Naive B cell (primary cell): ENCODE results near the gene LMO7. TPM values are rescaled to one million over a fixed set of nuclear protein-coding genes. Genes with fewer than 3 reads are reported as not detected.

ENCODE experiments used
- ATAC-seq, 2 donors: fragments of 150-1000 bp; cut with Tn5 transposase; 2 replicates each; pipeline ENCODE4 v1.10.0; 2021; ENCODE audit warnings: low read depth in 2 of 2, mild to moderate bottlenecking in 2 of 2, moderate library complexity in 2 of 2
- DNase-seq: peaks from one replicate; pipeline ENCODE4 v3.0.0; 2022
- H3K27ac Mint-ChIP-seq, 6 donors: one replicate each; pipeline ENCODE4 v1.8.0; 2020 to 2022; ENCODE audit warnings: mild to moderate bottlenecking in 6 of 6, mixed read lengths in 6 of 6, moderate library complexity in 5 of 6, inconsistent platforms in 2 of 6
- H3K27me3 Mint-ChIP-seq, 3 donors: one replicate each; pipeline ENCODE4 v1.8.0; 2021 to 2022; ENCODE audit warnings: mixed read lengths in 3 of 3, mild to moderate bottlenecking in 1 of 3
- H3K36me3 Mint-ChIP-seq, 2 donors: one replicate each; pipeline ENCODE4 v1.8.0; 2020 to 2022; ENCODE audit warnings: mixed read lengths in 2 of 2, inconsistent platforms in 1 of 2, mild to moderate bottlenecking in 1 of 2
- H3K4me1 Mint-ChIP-seq, 3 donors: one replicate each; pipeline ENCODE4 v1.8.0; 2020 to 2022; ENCODE audit warnings: mixed read lengths in 3 of 3, inconsistent platforms in 1 of 3, mild to moderate bottlenecking in 1 of 3, moderate library complexity in 1 of 3
- H3K4me3 Mint-ChIP-seq, 8 donors: one replicate each; pipeline ENCODE4 v1.8.0; 2020 to 2022; ENCODE audit warnings: mild to moderate bottlenecking in 8 of 8, mixed read lengths in 8 of 8, moderate library complexity in 8 of 8, inconsistent platforms in 2 of 8
- H3K9me3 Mint-ChIP-seq, 7 donors: one replicate each; pipeline ENCODE4 v1.8.0; 2020 to 2022; ENCODE audit warnings: mixed read lengths in 7 of 7, mild to moderate bottlenecking in 5 of 7, inconsistent platforms in 2 of 7, moderate library complexity in 1 of 7
- polyA plus RNA-seq, 6 donors: library from polyadenylated mRNA; unstranded; fragments of 300-500 nt; fragmentation: Illumina TruSeq; gene quantifications; one replicate each; pipeline ENCODE4 v1.2.3, GENCODE V29; 2021; ENCODE audit warnings: low read depth in 6 of 6

LMO7 gene
- polyA plus RNA-seq, 6 donors from 2014 or later, result 6.8 to 9.6 (median 9.4) TPM; not detected in 1

DNA sequence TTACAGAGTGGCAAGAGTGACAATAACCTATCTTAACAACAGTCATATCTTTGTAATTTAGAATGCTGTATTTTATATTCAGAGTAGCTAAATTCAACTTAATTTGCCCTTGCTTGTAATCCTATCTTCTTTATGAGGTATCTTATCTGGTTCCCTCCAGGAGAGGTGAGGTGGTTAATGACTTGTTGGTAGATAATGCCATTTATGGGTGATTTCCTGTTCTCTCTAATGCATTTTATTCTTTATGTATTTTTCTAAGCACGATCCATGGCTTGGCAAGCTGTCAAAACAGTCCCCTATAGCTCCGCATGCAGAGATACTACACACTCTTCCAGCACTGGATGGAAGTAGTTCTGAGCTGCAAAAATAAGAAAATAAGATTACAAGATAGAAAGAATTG, 267.9 kb downstream of the LMO7 start:
- Mint-ChIP-seq H3K4me1 (no peaks in the 10 kb centered on the region), H3K9me3 (peaks cover 0 to 12% (median 5%) of the 10 kb centered on the region in 7 donors), H3K27ac (no peak overlapping the region), H3K36me3 (no peaks in the 10 kb centered on the region), H3K27me3 (peaks cover 0 to 6% (median 0%) of the 10 kb centered on the region in 3 donors), H3K4me3 (no peak overlapping the region)
- ATAC-seq (no peak), DNase-seq (no peak)

DNA sequence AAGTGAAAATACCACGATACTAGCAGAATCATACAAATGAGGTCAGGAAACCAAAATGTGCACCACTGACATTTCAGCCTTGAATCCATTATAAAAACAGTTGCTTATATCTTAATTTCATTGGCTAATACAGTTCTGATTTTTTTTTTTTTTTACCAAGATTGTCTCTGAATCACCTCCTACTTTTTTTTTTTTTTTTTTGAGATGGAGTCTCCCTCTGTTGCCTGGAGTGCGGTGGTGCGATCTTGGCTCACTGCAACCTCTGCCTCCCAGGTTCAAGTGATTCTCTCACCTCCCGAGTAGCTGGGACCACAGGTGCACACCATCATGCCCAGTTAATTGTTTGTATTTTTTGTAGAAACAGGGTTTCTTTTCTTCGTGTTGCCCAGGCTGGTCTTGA, 270.2 kb downstream of the LMO7 start:
- H3K36me3 Mint-ChIP-seq, result no peaks in the 10 kb centered on the region
- no peak overlapping the region for H3K4me3 Mint-ChIP-seq
- DNase-seq (no peak), ATAC-seq (no peak)
- H3K4me1 Mint-ChIP-seq, result no peaks in the 10 kb centered on the region
- no peak overlapping the region for H3K27ac Mint-ChIP-seq
- peaks cover 0 to 5% (median 0%) of the 10 kb centered on the region in 7 donors for H3K9me3 Mint-ChIP-seq
- no peaks in the 10 kb centered on the region for H3K27me3 Mint-ChIP-seq

DNA sequence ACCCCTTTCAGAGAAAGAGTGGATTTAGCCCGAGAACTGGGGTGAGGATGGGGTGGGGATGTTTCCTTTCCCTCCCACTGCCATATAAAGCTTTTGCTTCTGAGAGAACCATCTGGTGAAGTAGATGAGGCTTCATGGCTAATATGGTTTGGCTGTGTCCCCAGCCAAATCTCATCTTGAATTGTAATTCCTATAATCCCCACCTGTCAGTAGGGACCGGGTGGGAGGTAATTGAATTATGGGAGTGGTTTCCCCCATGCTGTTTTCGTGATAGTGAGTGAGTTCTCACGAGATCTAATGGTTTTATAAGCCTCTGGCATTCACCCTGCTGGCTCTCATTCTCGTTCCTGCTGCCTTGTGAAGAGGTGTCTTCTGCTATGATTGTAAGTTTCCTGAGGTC, 270.9 kb downstream of the LMO7 start:
- Mint-ChIP-seq H3K27me3 (no peaks in the 10 kb centered on the region), H3K36me3 (no peaks in the 10 kb centered on the region)
- no peak for DNase-seq

GRCh38 chr13:75908141-75908540, 272.0 kb downstream of the LMO7 start:
- ATAC-seq, result no peak

More for the DNA sequence above, 270.9 kb downstream of the LMO7 start:
- no peak for ATAC-seq
- H3K4me3 Mint-ChIP-seq, result no peak overlapping the region
- H3K27ac Mint-ChIP-seq, result no peak overlapping the region
- no peaks in the 10 kb centered on the region for H3K9me3 Mint-ChIP-seq
- no peaks in the 10 kb centered on the region for H3K4me1 Mint-ChIP-seq

More at GRCh38 chr13:75908141-75908540, 272.0 kb downstream of the LMO7 start:
- Mint-ChIP-seq H3K36me3 (no peaks in the 10 kb centered on the region), H3K27ac (no peak overlapping the region), H3K9me3 (no peaks in the 10 kb centered on the region), H3K4me1 (no peaks in the 10 kb centered on the region), H3K27me3 (no peaks in the 10 kb centered on the region), H3K4me3 (no peak overlapping the region)
- no peak for DNase-seq

Other genes starting within 250 kb of the LMO7 start
- 1 to 10 TPM in 1 of 6 donors, under 1 TPM in 5; 0.10 to 1.4 (median 0.30) TPM for gene TBC1D4, start 154.2 kb upstream of the LMO7 start, polyA plus RNA-seq
- 100 to 1,000 TPM; 306 to 689 (median 571) TPM for gene COMMD6, start 98.5 kb upstream of the LMO7 start, polyA plus RNA-seq
- gene UCHL3, start 86.5 kb upstream of the LMO7 start, polyA plus RNA-seq, result 10 to 100 TPM; 39.4 to 58.3 (median 48.1) TPM